Tibial artery (tissue), 4 donors: ENCODE measurements around the gene RBM33.

Experiments
- DNase-seq, 2 donors: peaks; one replicate each; pipeline ENCODE4 v3.0.0-alpha.2; 2019
- H3K27ac ChIP-seq, 2 donors: fragments of 200-600 bp; sonication (generic) in 1 of 2; 1 replicate in 1 of 2; 2 replicates in 1 of 2; pipeline ENCODE4 v1.5.1; 2018 to 2019; ENCODE audit warnings: mild to moderate bottlenecking in 1 of 2
- H3K27me3 ChIP-seq, 2 donors: fragments of 200-600 bp; sonication (generic) in 1 of 2; one replicate each; pipeline versions ENCODE4 v1.5.1 to v1.6.0; 2016 to 2019
- H3K36me3 ChIP-seq, 3 donors: fragments of 200-600 bp; sonication (generic) in 2 of 3; one replicate each; pipeline ENCODE4 v1.5.1; 2016 to 2019; ENCODE audit warnings: mild to moderate bottlenecking in 2 of 3
- H3K4me1 ChIP-seq, 4 donors: fragments of 200-600 bp; sonication (generic) in 2 of 4; 1 replicate in 3 of 4; 2 replicates in 1 of 4; pipeline ENCODE4 v1.5.1; 2016 to 2019
- H3K4me3 ChIP-seq, 2 donors: fragments of 200-600 bp; sonication (generic) in 1 of 2; 1 replicate in 1 of 2; 2 replicates in 1 of 2; pipeline ENCODE4 v1.5.1; 2018 to 2019; ENCODE audit warnings: mild to moderate bottlenecking in 2 of 2
- H3K9me3 ChIP-seq, 3 donors: fragments of 200-600 bp; sonication (generic) in 1 of 3; one replicate each; pipeline ENCODE4 v1.5.1; 2016 to 2019
- intact Hi-C: fragments of 100-400 bp; cut with DNase I; formaldehyde crosslinking; loops from one replicate; pipeline ENCODE4 v1.15.0; 2023; ENCODE audit warnings: low total_unique reads
- TF ChIP-seq, protein P1 (sequence below), 2 experiments: fragments of 200-600 bp in 1 of 2; fragments of 450-650 bp in 1 of 2; IDR thresholded peaks; one replicate each; pipeline ENCODE4 v1.5.1; 2017 to 2019; ENCODE audit warnings: antibody characterized with exemption in 2 of 2, mild to moderate bottlenecking in 1 of 2, moderate library complexity in 1 of 2

The RBM33 gene

DNA sequence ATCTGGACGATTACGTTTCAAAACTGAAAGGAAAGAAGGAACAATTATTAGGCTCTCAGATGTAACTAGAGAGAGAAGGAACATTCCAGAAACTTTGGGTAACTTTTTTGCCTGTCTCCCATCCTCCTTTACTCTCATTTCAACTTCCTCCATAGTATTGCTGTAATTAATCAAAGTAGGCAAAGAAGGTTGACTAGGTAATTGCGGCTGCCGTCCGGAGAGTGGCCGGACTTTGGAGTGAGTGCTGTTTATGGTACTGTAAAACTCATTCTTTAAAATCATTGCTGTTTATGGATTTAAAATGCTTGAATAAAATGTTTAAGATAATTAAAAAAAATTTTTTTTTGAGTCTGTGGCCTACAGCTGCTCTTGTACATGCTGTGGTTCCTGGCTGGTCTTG is 56.4 kb downstream of the RBM33 start:
- no peaks in the 10 kb centered on the region for H3K9me3 ChIP-seq
- DNase-seq = no peak
- H3K27ac ChIP-seq = no peak overlapping the region
- peaks cover 32 to 41% (median 32%) of the 10 kb centered on the region in 3 donors for H3K36me3 ChIP-seq
- H3K4me3 ChIP-seq = no peak overlapping the region
- peaks cover 0 to 13% (median 0%) of the 10 kb centered on the region in 4 donors for H3K4me1 ChIP-seq
- TF ChIP-seq, protein P1, sequence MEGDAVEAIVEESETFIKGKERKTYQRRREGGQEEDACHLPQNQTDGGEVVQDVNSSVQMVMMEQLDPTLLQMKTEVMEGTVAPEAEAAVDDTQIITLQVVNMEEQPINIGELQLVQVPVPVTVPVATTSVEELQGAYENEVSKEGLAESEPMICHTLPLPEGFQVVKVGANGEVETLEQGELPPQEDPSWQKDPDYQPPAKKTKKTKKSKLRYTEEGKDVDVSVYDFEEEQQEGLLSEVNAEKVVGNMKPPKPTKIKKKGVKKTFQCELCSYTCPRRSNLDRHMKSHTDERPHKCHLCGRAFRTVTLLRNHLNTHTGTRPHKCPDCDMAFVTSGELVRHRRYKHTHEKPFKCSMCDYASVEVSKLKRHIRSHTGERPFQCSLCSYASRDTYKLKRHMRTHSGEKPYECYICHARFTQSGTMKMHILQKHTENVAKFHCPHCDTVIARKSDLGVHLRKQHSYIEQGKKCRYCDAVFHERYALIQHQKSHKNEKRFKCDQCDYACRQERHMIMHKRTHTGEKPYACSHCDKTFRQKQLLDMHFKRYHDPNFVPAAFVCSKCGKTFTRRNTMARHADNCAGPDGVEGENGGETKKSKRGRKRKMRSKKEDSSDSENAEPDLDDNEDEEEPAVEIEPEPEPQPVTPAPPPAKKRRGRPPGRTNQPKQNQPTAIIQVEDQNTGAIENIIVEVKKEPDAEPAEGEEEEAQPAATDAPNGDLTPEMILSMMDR (IDR thresholded peaks at IDR 0.05) = no peak
- intact Hi-C loops = no loop called here
- no peaks in the 10 kb centered on the region for H3K27me3 ChIP-seq

DNA sequence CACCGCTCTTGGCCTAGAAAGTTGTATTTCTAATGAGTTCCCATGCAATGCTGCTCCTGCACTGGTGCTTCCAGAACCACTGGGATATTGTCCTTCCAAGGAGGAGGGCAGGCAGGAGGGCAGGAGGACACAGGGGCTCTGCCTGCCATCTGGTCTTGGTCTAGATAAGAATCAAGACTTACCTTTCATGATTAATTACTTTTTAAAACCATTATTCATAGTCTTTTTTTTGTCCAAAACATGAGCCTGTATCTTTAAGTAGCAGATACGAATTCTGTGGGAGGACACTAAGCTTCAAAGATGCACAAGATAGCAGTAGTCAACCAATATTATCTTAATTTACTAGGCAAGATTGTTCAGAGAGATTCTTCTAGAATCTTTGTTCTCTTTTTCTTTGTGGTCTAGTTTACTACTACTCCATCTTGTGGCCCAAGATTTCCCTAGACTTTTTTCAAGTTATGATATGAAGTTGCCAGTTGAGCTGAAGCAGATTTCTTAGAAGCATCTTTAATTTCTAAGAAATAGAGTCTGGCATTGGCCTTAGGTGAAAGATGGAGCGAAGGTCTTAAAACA is 57.6 kb downstream of the RBM33 start:
- H3K36me3 ChIP-seq = peaks cover 32 to 54% (median 37%) of the 10 kb centered on the region in 3 donors
- TF ChIP-seq, protein P1 (IDR thresholded peaks at IDR 0.05) = no peak
- H3K4me3 ChIP-seq = no peak overlapping the region
- intact Hi-C loops = no loop called here
- H3K27me3 ChIP-seq = no peaks in the 10 kb centered on the region
- H3K4me1 ChIP-seq = peaks cover 0 to 6% (median 0%) of the 10 kb centered on the region in 4 donors
- no peaks in the 10 kb centered on the region for H3K9me3 ChIP-seq
- no peak overlapping the region for H3K27ac ChIP-seq
- DNase-seq = no peak

GRCh38 chr7:155702616-155703015 is 58.2 kb downstream of the RBM33 start:
- H3K36me3 ChIP-seq = peaks cover 32 to 59% (median 41%) of the 10 kb centered on the region in 3 donors
- no peak for DNase-seq

DNA sequence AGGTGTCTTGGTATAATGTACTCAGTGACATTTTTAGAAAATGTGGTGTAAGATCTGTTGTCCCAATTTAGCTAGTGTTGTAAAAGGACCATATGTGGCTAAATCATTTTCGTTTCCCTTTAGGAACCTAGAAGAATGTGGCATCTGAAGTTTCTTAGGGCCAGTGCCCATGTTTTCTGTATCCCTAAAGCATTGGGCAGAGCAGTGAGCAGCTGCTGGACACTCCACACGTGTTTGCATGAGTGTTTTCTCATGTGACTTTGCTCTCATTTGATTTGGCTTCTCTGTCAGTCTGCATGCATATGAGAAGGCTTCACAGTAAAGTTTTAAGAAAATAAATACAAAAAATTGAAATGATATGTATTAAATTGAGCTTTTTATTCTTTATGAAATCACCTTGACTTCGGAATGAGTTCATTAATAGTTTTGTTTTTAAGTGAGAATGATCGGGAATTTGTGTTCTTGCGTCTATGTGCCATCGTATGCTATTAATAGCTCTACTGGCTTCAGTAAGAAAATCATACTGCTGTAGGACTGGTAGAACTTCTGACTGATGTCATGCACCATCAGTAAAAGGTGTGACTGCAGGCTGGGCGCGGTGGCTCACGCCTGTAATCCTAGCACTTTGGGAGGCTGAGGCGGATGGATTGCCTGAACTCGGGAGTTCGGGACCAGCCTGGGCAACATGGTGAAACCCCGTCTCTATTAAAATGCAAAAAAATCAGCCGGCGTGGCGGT is 61.3 kb downstream of the RBM33 start:
- Histone ChIP-seq H3K4me1 (no peaks in the 10 kb centered on the region), H3K27ac (no peak overlapping the region), H3K27me3 (no peaks in the 10 kb centered on the region), H3K36me3 (peaks cover 57 to 88% (median 61%) of the 10 kb centered on the region in 3 donors), H3K9me3 (no peaks in the 10 kb centered on the region), H3K4me3 (no peak overlapping the region)
- no peak for DNase-seq
- intact Hi-C loops = no loop called here
- TF ChIP-seq, protein P1 (IDR thresholded peaks at IDR 0.05) = no peak

More at GRCh38 chr7:155702616-155703015, 58.2 kb downstream of the RBM33 start:
- H3K4me3 ChIP-seq = no peak overlapping the region
- H3K27me3 ChIP-seq = no peaks in the 10 kb centered on the region
- peaks cover 0 to 1% (median 0%) of the 10 kb centered on the region in 4 donors for H3K4me1 ChIP-seq
- no peak overlapping the region for H3K27ac ChIP-seq
- intact Hi-C loops = no loop called here
- TF ChIP-seq, protein P1 (IDR thresholded peaks at IDR 0.05) = no peak
- H3K9me3 ChIP-seq = no peaks in the 10 kb centered on the region

GRCh38 chr7:155706376-155706775 is 61.9 kb downstream of the RBM33 start:
- intact Hi-C loops = no loop called here
- TF ChIP-seq, protein P1 (IDR thresholded peaks at IDR 0.05) = no peak
- Histone ChIP-seq H3K27me3 (no peaks in the 10 kb centered on the region), H3K27ac (no peak overlapping the region), H3K9me3 (no peaks in the 10 kb centered on the region), H3K4me3 (no peak overlapping the region), H3K36me3 (peaks cover 59 to 88% (median 59%) of the 10 kb centered on the region in 3 donors), H3K4me1 (no peaks in the 10 kb centered on the region)
- DNase-seq = no peak
